Measurements from ENCODE around the gene NME2. TPM values are rescaled to one million over a fixed set of nuclear protein-coding genes. Genes with fewer than 3 reads are reported as not detected.

Gene NME2
- total RNA-seq, 1 experiment from 2014 or later, result 734 TPM

DNA sequence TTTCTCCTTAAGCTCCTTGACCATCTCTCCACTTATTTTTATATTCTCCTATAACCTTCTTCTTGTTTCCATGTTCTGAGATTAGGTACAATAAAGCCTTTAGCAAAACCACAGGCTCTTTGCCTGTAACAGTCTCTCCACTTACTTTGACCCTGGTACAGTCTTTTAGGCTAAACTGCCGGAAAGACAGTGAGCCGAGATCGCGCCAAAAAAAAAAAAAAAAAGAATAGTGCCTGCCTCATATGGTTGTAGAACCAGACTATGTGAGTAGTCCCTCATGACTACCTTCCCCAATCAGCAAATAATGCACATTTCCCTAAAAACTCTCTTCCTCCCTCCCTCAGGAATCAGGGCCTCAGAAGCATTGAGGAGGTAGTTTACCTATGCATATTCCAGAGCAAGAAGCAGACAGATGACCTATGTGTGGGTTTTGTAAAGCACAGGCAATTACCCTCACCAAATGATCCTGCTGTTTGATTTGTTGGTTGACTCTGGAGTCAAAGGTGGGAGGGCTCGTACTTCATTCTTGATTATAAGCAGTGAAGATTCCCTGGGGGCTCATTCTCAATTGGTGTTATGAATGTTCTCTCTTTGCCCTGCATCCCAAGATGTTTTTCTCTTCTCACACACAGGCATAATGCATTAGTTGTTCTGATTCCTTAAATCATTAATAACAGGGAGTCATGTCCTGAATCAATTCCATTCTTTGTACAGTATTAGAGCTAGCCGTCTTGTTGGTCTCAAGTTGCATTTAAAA is 21.8 kb upstream of the NME2 start:
- Histone ChIP-seq H3K36me3 (ENCODE audit: control insufficient read depth, insufficient read depth, low read length) (no peaks in the 10 kb centered on the region), H3K9me3 (no peaks in the 10 kb centered on the region), H3K27me3 (replicated peaks; ENCODE audit: control insufficient read depth, insufficient read depth, low read length) (no peaks in the 10 kb centered on the region), H3K4me1 (peaks cover 13% of the 10 kb centered on the region; the same call in 1 of the 2 replicates), H3K4me3 (ENCODE audit: low read depth, low read length) (no peak overlapping the region)
- Mint-ChIP-seq H3K4me1 (ENCODE audit: low read depth, unreplicated experiment) (peaks cover 36% of the 10 kb centered on the region), H3K36me3 (ENCODE audit: insufficient read depth, unreplicated experiment) (no peaks in the 10 kb centered on the region), H3K4me3 (ENCODE audit: unreplicated experiment) (no peak overlapping the region), H3K27me3 (ENCODE audit: insufficient read depth, unreplicated experiment) (no peaks in the 10 kb centered on the region), H3K27ac (ENCODE audit: unreplicated experiment) (peak overlapping the region; percentile 24), H3K9me3 (ENCODE audit: unreplicated experiment) (no peaks in the 10 kb centered on the region)
- POLR2A ChIA-PET, result no interaction called here
- CTCF ChIA-PET, result no interaction called here
- intact Hi-C loops (cut with micrococcal nuclease; ENCODE audit: unreplicated experiment), result no loop called here
- no peak for DNase-seq
- BruUV-seq (replicated peaks), result no TSS peak
- TF ChIP-seq, protein P1, sequence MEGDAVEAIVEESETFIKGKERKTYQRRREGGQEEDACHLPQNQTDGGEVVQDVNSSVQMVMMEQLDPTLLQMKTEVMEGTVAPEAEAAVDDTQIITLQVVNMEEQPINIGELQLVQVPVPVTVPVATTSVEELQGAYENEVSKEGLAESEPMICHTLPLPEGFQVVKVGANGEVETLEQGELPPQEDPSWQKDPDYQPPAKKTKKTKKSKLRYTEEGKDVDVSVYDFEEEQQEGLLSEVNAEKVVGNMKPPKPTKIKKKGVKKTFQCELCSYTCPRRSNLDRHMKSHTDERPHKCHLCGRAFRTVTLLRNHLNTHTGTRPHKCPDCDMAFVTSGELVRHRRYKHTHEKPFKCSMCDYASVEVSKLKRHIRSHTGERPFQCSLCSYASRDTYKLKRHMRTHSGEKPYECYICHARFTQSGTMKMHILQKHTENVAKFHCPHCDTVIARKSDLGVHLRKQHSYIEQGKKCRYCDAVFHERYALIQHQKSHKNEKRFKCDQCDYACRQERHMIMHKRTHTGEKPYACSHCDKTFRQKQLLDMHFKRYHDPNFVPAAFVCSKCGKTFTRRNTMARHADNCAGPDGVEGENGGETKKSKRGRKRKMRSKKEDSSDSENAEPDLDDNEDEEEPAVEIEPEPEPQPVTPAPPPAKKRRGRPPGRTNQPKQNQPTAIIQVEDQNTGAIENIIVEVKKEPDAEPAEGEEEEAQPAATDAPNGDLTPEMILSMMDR (IDR thresholded peaks at IDR 0.05; ENCODE audit: insufficient read depth in 1 of 2, low read depth in 1 of 2, low read length in 1 of 2, severe bottlenecking in 1 of 2, unreplicated experiment in 1 of 2), result no peak

DNA sequence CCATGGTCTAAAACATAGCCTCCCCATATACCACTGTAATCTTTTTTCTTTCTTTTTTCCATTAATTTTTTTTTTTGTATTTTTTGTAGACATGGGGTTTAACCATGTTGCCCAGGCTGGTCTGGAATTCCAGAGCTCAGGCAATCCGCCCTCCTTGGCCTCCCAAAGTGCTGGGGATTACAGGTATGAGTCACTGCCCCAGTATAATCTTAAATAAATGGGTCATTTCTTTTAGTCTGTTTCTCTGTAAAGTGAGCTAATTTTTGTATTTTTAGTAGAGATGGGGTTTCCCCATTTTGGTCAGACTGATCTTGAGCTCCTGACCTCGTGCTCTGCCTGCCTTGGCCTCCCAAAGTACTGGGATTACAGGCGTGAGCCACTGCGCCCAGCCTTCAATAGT is 18.6 kb upstream of the NME2 start:
- CTCF ChIA-PET, result interaction anchor here (0.8 kb wide), 1 partner anchor 91 kb away, joined by 3 read pairs; no protein-coding TSS in a partner anchor

DNA sequence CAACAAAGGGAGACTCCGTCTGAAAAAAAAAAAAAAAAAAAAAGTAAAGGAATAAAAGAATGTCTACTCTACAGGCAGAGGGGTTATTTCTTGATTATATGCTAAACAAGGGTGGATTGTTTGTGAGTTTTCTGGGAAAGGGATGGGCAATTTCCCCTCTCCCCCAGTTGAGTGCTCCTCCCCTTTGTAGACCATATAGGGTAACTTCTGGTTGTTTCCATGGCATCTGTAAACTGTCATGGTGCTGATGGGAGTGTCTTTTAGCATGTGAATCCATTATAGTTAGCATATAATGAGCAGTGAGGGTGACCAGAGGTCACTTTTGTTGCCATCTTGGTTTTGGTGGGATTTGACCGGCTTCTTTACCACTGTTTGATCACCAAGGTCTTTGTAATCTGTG is 17.0 kb upstream of the NME2 start:
- no peaks in the 10 kb centered on the region for H3K27me3 ChIP-seq (replicated peaks; ENCODE audit: control insufficient read depth, insufficient read depth, low read length)
- H3K9me3 Mint-ChIP-seq (ENCODE audit: unreplicated experiment), result no peaks in the 10 kb centered on the region
- no peaks in the 10 kb centered on the region for H3K36me3 Mint-ChIP-seq (ENCODE audit: insufficient read depth, unreplicated experiment)
- no peaks in the 10 kb centered on the region for H3K27me3 Mint-ChIP-seq (ENCODE audit: insufficient read depth, unreplicated experiment)
- no peak overlapping the region for H3K4me3 ChIP-seq (ENCODE audit: low read depth, low read length)
- ChIA-PET POLR2A (no interaction called here), CTCF (no interaction called here)
- 0 out of 2 replicates have a peak, but pooled peaks cover 11% of the 10 kb centered on the region for H3K4me1 ChIP-seq
- H3K9me3 ChIP-seq, result no peaks in the 10 kb centered on the region
- peaks cover 27% of the 10 kb centered on the region for H3K4me1 Mint-ChIP-seq (ENCODE audit: low read depth, unreplicated experiment)
- H3K4me3 Mint-ChIP-seq (ENCODE audit: unreplicated experiment), result no peak overlapping the region
- no peak overlapping the region for H3K27ac Mint-ChIP-seq (ENCODE audit: unreplicated experiment)
- no TSS peak for BruUV-seq (replicated peaks)
- intact Hi-C loops (cut with micrococcal nuclease; ENCODE audit: unreplicated experiment), result no loop called here
- TF ChIP-seq, protein P1 (IDR thresholded peaks at IDR 0.05; ENCODE audit: insufficient read depth in 1 of 2, low read depth in 1 of 2, low read length in 1 of 2, severe bottlenecking in 1 of 2, unreplicated experiment in 1 of 2), result no peak
- H3K36me3 ChIP-seq (ENCODE audit: control insufficient read depth, insufficient read depth, low read length), result no peaks in the 10 kb centered on the region
- no peak for DNase-seq

More for the DNA sequence above, 18.6 kb upstream of the NME2 start:
- Mint-ChIP-seq H3K27me3 (ENCODE audit: insufficient read depth, unreplicated experiment) (no peaks in the 10 kb centered on the region), H3K9me3 (ENCODE audit: unreplicated experiment) (no peaks in the 10 kb centered on the region), H3K4me3 (ENCODE audit: unreplicated experiment) (no peak overlapping the region), H3K27ac (ENCODE audit: unreplicated experiment) (no peak overlapping the region), H3K4me1 (ENCODE audit: low read depth, unreplicated experiment) (peaks cover 30% of the 10 kb centered on the region), H3K36me3 (ENCODE audit: insufficient read depth, unreplicated experiment) (no peaks in the 10 kb centered on the region)
- Histone ChIP-seq H3K27me3 (replicated peaks; ENCODE audit: control insufficient read depth, insufficient read depth, low read length) (no peaks in the 10 kb centered on the region), H3K9me3 (no peaks in the 10 kb centered on the region), H3K4me3 (ENCODE audit: low read depth, low read length) (no peak overlapping the region), H3K4me1 (0 out of 2 replicates have a peak, but pooled peaks cover 11% of the 10 kb centered on the region), H3K36me3 (ENCODE audit: control insufficient read depth, insufficient read depth, low read length) (no peaks in the 10 kb centered on the region)
- intact Hi-C loops (cut with micrococcal nuclease; ENCODE audit: unreplicated experiment), result no loop called here
- POLR2A ChIA-PET, result no interaction called here
- no TSS peak for BruUV-seq (replicated peaks)
- TF ChIP-seq, protein P1 (IDR thresholded peaks at IDR 0.05; ENCODE audit: insufficient read depth in 1 of 2, low read depth in 1 of 2, low read length in 1 of 2, severe bottlenecking in 1 of 2, unreplicated experiment in 1 of 2), result no peak
- no peak for DNase-seq

Data from Caco-2 (cell line).